Mucosa of stomach (tissue), 1 donor: ENCODE data around the gene SLC48A1.

Experiments used
- H3K27me3 ChIP-seq: one replicate; pipeline ENCODE4 v1.7.0; 2013; ENCODE audit warnings: mild to moderate bottlenecking, low read length; ENCODE audit not compliant: control insufficient read depth, insufficient read depth
- H3K36me3 ChIP-seq: one replicate; pipeline ENCODE4 v1.7.0; 2013; ENCODE audit warnings: low read length; ENCODE audit not compliant: control insufficient read depth, insufficient read depth
- H3K4me1 ChIP-seq: one replicate; pipeline ENCODE4 v1.7.0; 2013; ENCODE audit warnings: mild to moderate bottlenecking, low read length; ENCODE audit not compliant: control insufficient read depth, insufficient read depth
- H3K4me3 ChIP-seq: one replicate; pipeline ENCODE4 v1.7.0; 2013; ENCODE audit warnings: low read length
- H3K9ac ChIP-seq: one replicate; pipeline ENCODE4 v1.7.0; 2013; ENCODE audit warnings: mild to moderate bottlenecking, low read length, moderate library complexity
- H3K9me3 ChIP-seq: one replicate; pipeline ENCODE4 v1.7.0; 2013; ENCODE audit warnings: mild to moderate bottlenecking, low read length, moderate library complexity; ENCODE audit not compliant: control insufficient read depth
- donor health status: Pancreatic carcinoma.

Gene SLC48A1

GRCh38 chr12:47746073-47746472 is 27.0 kb upstream of the SLC48A1 start:
- Histone ChIP-seq H3K27me3 (no peaks in the 10 kb centered on the region), H3K4me1 (peaks cover 9% of the 10 kb centered on the region), H3K36me3 (peaks cover 4% of the 10 kb centered on the region), H3K9me3 (no peaks in the 10 kb centered on the region), H3K4me3 (no peak overlapping the region), H3K9ac (no peak overlapping the region)

- no peaks in the 10 kb centered on the region for H3K9me3 ChIP-seq
- H3K4me3 ChIP-seq, result no peak overlapping the region
- peaks cover 4% of the 10 kb centered on the region for H3K4me1 ChIP-seq
- no peak overlapping the region for H3K9ac ChIP-seq
- H3K36me3 ChIP-seq, result peaks cover 4% of the 10 kb centered on the region
- H3K27me3 ChIP-seq, result no peaks in the 10 kb centered on the region
Observed at GRCh38 chr12:47746523-47746922, 26.5 kb upstream of the SLC48A1 start.

GRCh38 chr12:47747126-47747525 is 25.9 kb upstream of the SLC48A1 start:
- H3K27me3 ChIP-seq, result no peaks in the 10 kb centered on the region
- peaks cover 4% of the 10 kb centered on the region for H3K36me3 ChIP-seq
- no peaks in the 10 kb centered on the region for H3K9me3 ChIP-seq
- H3K4me1 ChIP-seq, result peaks cover 2% of the 10 kb centered on the region
- no peak overlapping the region for H3K4me3 ChIP-seq
- H3K9ac ChIP-seq, result no peak overlapping the region

GRCh38 chr12:47747596-47748506 is 25.2 kb upstream of the SLC48A1 start:
- Histone ChIP-seq H3K36me3 (peaks cover 4% of the 10 kb centered on the region), H3K9ac (no peak overlapping the region), H3K4me3 (no peak overlapping the region)

GRCh38 chr12:47748507-47748828 is 24.6 kb upstream of the SLC48A1 start:
- H3K4me3 ChIP-seq, result no peak overlapping the region
- no peak overlapping the region for H3K9ac ChIP-seq
- peaks cover 16% of the 10 kb centered on the region for H3K4me1 ChIP-seq
- H3K27me3 ChIP-seq, result no peaks in the 10 kb centered on the region
- H3K36me3 ChIP-seq, result peaks cover 4% of the 10 kb centered on the region
- no peaks in the 10 kb centered on the region for H3K9me3 ChIP-seq

More at GRCh38 chr12:47747596-47748506, 25.2 kb upstream of the SLC48A1 start:
- H3K9me3 ChIP-seq, result no peaks in the 10 kb centered on the region
- no peaks in the 10 kb centered on the region for H3K27me3 ChIP-seq
- peaks cover 9% of the 10 kb centered on the region for H3K4me1 ChIP-seq

- Histone ChIP-seq H3K4me1 (peaks cover 20% of the 10 kb centered on the region), H3K36me3 (peaks cover 4% of the 10 kb centered on the region), H3K9ac (no peak overlapping the region)
Observed at GRCh38 chr12:47748899-47749298, 24.1 kb upstream of the SLC48A1 start.

GRCh38 chr12:47750229-47750798 is 22.7 kb upstream of the SLC48A1 start:
- Histone ChIP-seq H3K9ac (no peak overlapping the region), H3K4me1 (peaks cover 34% of the 10 kb centered on the region), H3K4me3 (no peak overlapping the region), H3K27me3 (no peaks in the 10 kb centered on the region), H3K9me3 (no peaks in the 10 kb centered on the region), H3K36me3 (peaks cover 4% of the 10 kb centered on the region)

More at GRCh38 chr12:47748899-47749298, 24.1 kb upstream of the SLC48A1 start:
- Histone ChIP-seq H3K9me3 (no peaks in the 10 kb centered on the region), H3K27me3 (no peaks in the 10 kb centered on the region), H3K4me3 (no peak overlapping the region)

- H3K4me3 ChIP-seq, result no peak overlapping the region
- no peaks in the 10 kb centered on the region for H3K27me3 ChIP-seq
- H3K4me1 ChIP-seq, result peaks cover 41% of the 10 kb centered on the region
- H3K9me3 ChIP-seq, result no peaks in the 10 kb centered on the region
- H3K36me3 ChIP-seq, result peaks cover 4% of the 10 kb centered on the region
- no peak overlapping the region for H3K9ac ChIP-seq
Observed at GRCh38 chr12:47750916-47751470, 22.0 kb upstream of the SLC48A1 start.

GRCh38 chr12:47751561-47751960 is 21.5 kb upstream of the SLC48A1 start:
- Histone ChIP-seq H3K9ac (no peak overlapping the region), H3K4me1 (peaks cover 46% of the 10 kb centered on the region), H3K36me3 (peaks cover 4% of the 10 kb centered on the region)

GRCh38 chr12:47752121-47752520 is 20.9 kb upstream of the SLC48A1 start:
- H3K4me1 ChIP-seq, result peaks cover 52% of the 10 kb centered on the region
- no peak overlapping the region for H3K9ac ChIP-seq

More at GRCh38 chr12:47751561-47751960, 21.5 kb upstream of the SLC48A1 start:
- Histone ChIP-seq H3K4me3 (no peak overlapping the region), H3K9me3 (no peaks in the 10 kb centered on the region), H3K27me3 (no peaks in the 10 kb centered on the region)

GRCh38 chr12:47752552-47752951 is 20.5 kb upstream of the SLC48A1 start:
- Histone ChIP-seq H3K4me3 (no peak overlapping the region), H3K27me3 (no peaks in the 10 kb centered on the region), H3K36me3 (peaks cover 4% of the 10 kb centered on the region), H3K9me3 (no peaks in the 10 kb centered on the region), H3K9ac (no peak overlapping the region), H3K4me1 (peaks cover 56% of the 10 kb centered on the region)

More at GRCh38 chr12:47752121-47752520, 20.9 kb upstream of the SLC48A1 start:
- Histone ChIP-seq H3K9me3 (no peaks in the 10 kb centered on the region), H3K4me3 (no peak overlapping the region), H3K27me3 (no peaks in the 10 kb centered on the region), H3K36me3 (peaks cover 4% of the 10 kb centered on the region)
